HG03045 (cell line): ENCODE results near the gene LRRC74A.

Experiments
- ATAC-seq: cut with Tn5 transposase; IDR thresholded peaks from one replicate; pipeline ENCODE4 v1.9.1; 2021; ENCODE audit warnings: mild to moderate bottlenecking, moderate library complexity; ENCODE audit not compliant: unreplicated experiment

LRRC74A gene

GRCh38 chr14:76844223-76844622 is 18.0 kb downstream of the LRRC74A start:
- ATAC-seq = no peak

GRCh38 chr14:76846331-76847047 is 20.3 kb downstream of the LRRC74A start:
- ATAC-seq = no peak

- ATAC-seq = no peak
Measured at GRCh38 chr14:76848879-76849278, 22.7 kb downstream of the LRRC74A start.

DNA sequence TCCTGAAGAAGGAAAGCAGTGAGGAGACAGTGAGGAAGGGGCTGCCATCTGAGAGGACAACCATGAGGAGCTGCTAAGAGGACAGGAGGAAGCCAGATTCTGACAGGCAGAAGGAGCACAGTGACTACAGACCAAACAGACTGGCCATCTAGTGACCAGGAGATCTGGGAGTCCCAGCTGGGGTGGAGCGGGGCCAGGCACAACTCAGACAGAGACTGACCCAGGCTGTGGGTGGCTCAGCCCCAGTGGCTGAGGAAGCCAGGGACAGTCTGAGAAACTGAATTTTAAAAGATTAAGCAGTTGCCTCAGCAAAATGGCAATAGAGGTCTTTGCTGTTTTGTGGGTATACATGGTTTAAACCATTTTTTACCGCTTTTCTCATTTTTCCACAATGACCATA is 28.9 kb downstream of the LRRC74A start:
- no peak for ATAC-seq

DNA sequence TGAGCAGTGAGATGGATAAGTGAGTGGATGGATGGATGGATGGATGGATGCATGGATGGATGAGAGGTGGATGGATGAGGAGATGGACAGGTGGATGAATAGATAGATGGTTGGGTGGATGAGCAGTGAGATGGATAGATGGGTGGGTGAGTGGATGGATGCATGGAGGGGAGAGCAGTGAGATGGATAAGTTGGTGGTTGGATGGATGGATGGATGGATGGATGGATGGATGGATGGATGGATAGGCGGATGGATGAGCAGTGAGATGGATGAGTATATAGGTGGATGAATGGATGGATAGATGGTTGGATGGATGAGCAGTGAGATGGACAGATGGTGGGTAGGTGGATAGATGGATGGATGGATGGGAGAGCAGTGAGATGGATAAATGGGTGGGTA is 30.6 kb downstream of the LRRC74A start:
- ATAC-seq = no peak

DNA sequence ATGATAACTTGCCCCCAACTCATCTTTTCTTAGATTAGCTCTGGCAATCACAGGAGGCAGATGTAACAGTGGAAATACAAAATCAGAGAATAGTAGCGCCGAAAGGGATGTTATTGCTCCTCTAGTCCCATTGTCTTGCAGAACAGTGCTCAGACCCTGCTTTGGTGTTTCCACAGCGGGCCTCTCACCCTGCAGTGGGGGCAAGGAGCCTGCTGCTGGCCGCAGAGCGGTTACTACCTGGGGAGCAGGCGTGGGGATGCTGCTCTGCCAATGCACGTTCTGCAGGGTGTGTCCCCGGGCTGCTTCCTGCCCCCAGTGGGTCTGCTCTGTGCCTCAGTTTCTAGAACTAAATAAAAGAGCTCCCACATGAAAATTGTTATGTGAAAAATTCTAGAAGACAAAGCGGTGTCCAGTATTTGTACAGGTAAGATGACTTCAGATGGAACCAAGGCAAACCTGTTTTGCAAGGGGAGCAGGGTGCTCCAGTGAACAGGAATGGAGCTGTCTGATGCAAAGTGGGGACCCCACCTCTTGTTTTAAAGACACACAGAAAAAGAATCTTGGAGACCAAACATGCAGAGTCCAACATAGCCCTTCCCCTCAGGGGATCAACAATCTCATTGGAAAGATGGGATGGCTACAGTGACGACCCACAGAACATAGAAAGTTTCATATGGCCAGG is 35.5 kb downstream of the LRRC74A start:
- no peak for ATAC-seq

GRCh38 chr14:76862546-76863282 is 36.5 kb downstream of the LRRC74A start:
- no peak for ATAC-seq

GRCh38 chr14:76863724-76864407 is 37.7 kb downstream of the LRRC74A start:
- no peak for ATAC-seq

DNA sequence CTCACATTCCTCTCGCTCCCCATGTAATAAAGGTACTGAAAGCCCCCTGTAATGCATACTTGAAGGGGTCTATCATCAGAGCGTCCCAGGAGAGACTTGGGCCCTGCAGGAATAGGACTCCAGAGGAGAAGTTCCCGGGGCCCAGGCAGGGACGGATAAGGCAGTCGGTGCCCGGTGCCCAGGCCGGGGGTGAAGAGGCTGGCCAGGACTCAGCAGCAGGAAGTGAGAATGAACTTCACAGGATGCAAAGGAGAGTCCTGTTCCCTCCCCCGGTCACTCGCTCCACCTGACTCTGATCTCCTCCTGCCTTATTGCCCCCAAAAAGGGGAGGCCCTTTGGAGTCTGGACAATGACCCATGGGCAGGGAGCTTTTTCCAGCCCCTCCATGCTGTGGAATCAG is 40.2 kb downstream of the LRRC74A start:
- no peak for ATAC-seq

DNA sequence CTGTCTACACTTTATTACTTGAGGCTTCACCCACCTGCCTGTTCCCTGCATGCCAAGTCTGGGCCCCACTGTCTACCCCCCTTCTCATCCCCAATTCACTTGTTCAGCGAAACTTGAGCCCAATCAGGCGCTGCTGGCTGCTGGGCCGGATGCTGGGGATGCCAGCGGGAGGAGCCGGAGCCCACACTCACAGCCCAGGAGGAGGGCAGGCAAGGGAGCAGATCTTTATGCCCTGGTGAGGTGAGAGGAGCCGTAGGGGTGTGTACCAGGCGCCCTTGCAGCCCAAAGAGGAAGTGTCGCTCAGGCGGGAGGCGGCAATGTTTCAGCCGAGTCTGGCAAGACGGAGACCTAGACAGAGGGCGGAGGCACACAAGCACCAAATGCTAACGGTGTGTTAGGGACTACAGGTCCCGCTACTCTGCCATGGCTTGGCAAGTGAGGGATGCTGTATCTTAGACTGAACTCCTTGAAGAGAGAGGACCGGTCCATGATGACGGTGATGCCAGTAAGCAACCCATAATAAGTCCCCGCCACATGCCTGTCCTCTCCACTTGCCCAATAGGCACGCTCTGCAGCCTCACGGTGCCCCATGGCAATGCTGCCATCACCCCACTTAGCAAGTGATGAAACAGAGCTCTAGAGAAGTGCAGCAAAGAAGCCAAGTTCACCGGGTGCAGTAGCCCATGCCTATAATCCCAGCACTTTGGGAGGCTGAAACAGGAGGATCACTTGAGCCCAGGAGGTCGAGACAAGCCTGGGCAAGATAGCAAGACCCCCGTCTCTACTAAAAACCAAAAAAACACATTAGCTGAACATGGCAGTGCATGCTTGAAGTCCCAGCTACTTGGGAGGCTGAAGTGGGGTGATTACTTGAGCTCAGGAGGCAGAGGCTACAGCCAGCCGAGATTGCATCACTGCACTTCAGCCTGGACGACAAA is 41.6 kb downstream of the LRRC74A start:
- ATAC-seq = no peak

DNA sequence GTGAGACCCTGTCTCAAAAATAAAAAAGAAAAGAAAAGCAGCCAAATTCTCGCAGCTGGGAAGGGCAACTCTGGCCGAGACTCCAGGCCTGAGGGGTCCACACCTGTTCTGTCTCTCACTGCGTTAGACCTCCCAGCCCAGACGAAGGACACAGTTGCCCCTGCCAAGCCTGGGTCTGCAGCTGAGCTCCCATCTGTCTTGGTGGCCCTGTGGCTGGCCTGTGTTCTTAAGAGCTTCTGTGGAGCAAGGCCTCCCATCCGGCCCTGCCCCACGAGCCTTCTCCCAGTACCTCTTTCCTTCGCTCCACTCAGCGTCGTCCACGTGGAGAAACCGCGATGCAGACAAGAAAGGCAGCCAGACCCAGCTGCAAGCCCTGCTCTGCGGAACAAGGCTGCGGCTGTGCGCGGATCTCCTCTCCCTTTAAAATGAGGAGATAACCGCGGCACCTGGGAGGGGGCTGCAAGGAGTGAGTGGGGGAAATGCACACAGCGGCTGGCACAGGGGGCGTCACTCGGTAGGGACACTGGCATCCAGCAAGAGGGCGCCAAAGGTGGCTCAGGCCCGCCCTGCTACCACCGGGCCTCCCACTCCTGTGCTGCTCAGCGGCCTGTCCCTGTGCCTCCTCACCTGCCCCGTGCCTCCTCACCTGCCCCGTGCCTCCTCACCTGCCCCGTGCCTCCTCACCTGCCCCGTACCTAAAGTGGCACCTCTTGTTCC is 42.4 kb downstream of the LRRC74A start:
- no peak for ATAC-seq

DNA sequence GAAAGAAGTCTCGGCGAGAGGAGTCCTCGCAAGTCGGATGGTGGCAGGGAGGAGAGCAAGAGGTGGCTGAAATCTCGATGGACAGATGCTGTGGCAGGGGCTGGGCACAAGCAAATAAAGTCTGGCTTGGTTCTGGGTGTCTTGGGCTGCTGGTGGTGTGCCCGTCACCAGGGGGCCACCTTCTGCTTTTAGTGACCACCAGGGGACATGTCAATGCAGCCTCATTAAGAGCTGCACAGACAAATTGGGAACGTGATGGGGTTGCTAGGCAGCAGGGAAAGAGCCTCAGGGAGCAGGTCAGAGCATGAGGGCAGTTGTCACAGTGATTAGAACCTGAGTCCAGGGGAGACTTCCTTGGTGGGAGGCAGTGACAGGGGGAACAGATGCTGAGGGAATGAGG is 44.0 kb downstream of the LRRC74A start:
- no peak for ATAC-seq

- no peak for ATAC-seq
Measured at GRCh38 chr14:76872796-76873432, 46.7 kb downstream of the LRRC74A start.

- ATAC-seq = no peak
Measured at GRCh38 chr14:76874734-76875133, 48.5 kb downstream of the LRRC74A start.

GRCh38 chr14:76876076-76876475 is 49.9 kb downstream of the LRRC74A start:
- peak; percentile 55 for ATAC-seq

DNA sequence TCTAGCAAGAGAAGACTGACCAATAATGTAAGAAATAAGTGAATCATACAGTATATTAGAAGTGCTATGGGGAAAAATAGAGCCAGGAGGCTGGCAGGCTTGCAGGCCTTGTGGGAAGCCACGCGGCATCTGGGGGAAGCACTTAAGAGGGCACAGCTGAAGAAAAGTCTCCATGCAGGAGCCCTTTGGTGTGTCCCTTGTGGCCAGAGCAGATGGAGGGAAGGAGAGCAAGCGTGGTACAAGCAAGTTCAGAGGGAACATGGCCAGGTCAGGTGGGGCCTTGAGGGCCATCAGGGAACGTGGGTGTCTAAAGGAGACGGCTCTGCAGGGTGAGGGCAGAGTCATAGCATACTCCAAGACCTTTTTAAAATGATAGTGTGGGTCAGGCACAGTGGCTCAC is 51.7 kb downstream of the LRRC74A start:
- ATAC-seq = no peak

- ATAC-seq = no peak
Measured at GRCh38 chr14:76880449-76880848, 54.2 kb downstream of the LRRC74A start.

GRCh38 chr14:76881348-76881747 is 55.1 kb downstream of the LRRC74A start:
- no peak for ATAC-seq

DNA sequence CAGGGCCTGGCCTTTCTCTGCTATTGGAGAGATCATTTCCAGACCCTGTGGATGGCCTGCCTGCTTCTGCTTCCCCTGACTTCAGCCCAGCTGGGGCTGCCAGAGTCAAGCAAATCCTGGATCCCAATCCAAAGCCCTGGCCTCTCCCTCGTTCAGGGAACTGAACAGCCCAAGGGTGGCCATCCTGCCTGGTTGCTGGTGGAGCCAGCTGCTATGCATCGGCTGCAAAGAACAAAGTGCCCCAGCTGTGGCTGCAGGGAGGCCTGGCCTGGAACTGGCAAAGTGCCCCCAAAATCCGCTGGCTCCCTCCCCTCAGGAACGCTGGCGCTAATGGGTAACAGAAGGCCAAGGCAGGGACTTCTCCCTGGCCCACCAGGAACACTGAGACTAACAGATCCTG is 56.4 kb downstream of the LRRC74A start:
- no peak for ATAC-seq
